Measurements from ENCODE around the gene MED14.

Gene MED14

DNA sequence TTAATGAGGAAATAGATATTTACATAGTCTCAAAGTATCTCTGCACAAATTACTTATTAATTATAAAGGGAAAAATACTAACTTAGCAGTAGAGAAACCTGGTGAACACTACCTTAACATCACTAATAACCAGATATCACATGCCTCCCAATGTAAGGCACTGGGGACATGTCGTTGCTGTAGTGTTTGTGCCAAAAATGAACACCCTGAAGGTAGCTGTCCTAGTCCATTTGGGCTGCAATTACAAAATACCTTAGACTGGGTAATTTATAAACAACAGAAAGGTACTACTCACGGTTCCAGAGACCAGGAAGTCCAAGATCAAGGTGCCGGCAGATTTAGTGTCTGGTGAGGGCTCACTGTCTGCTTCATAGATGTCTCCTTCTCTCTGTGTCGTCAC is 122.8 kb downstream of the MED14 start:
- DNase-seq (ENCODE audit: low spot score) = no peak
- no peak for FAIRE-seq

DNA sequence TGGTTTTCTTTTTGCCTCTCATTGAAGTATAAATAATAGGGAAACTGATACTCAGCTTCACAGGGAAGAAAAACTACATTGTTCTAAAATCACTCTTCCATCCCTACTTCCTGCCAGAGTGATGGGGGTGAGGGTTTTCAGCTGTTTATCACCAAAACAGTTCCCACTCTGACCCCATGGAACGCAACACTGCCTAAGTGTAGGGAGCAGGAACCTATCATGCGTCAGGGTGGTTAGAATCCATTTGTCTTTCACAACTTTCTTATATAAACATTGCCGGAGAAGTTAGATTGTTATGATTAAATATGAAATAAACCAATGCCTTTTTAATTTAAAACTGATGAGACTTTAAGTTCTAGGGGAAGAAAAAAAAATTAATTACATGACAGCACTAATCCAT is 128.0 kb downstream of the MED14 start:
- FAIRE-seq (no peak), DNase-seq (ENCODE audit: low spot score) (no peak)

DNA sequence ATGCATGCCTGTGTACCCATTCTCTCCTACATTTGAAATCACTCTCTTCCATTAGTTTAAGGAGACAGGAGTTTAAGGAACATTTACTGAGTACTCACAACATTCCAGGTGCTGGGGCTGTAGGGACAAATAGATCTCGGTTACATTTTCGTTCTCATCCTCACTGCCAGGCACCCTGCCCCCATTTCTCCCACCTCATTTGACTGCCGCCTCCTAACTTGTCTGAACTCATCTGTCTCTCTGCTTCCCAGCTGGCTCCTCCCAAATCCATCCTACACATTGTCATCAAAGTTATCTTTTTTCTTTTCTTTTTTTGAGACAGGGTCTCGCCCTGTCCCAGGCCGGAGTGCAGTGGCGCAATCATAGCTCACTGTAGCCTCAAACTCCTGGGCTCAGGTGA is 131.9 kb downstream of the MED14 start:
- no peak for FAIRE-seq
- DNase-seq (ENCODE audit: low spot score) = no peak

Measured in urothelium cell line (cell line).